ENCODE data around the gene ARL4C. TPM values are rescaled to one million over a fixed set of nuclear protein-coding genes. Genes with fewer than 3 reads are reported as not detected.
A peak's percentile ranks its signal among the peaks of the same experiment; 100 is the strongest.

The ARL4C gene
- total and polyA plus RNA-seq, 2 of the 8 experiments (the other 6 are each of a cell fraction or from before 2014, with no cell fraction given): 7.0 to 16.9 TPM

DNA sequence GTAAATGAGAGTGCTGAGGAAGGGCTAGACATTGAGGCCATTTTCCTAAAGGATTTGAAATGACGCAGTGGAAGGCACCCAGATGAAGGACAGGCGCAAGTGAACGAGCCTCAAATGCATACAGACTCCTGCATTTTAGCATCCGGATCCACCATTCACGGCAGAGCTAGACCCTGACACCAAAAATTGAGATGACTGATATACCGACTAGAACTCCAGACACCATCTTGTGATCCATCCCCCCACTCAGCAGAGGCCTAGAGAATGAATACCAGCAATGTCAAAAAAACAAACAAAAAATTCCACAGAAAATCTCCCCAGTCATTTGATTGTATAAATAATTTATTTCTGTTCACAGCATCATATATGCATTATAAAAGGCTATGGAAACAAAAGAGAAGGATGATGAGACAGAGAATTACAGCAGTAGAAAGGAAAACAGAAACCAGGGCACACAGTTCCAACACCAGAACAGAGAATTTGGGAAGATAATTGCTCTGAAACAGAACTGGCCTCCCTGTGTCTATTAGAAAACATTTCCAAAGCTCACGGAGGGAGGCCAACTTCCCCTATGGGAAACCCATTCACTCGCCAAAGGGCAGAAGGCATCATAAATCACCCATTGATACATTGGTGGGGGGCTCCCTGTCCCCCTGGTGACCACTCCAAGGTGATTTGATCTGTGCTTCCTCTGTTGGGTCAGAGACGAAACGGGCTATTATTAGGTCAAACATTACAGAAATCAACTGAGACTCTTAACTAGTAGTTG lies 4.0 kb downstream of the ARL4C start:
- no peaks in the 10 kb centered on the region for H3K36me3 ChIP-seq (ENCODE audit: control insufficient read depth in 2 of 4, insufficient read depth in 4 of 4, low read length in 3 of 4)
- FAIRE-seq: no peak
- H4K8ac ChIP-seq (ENCODE audit: extremely low read depth, insufficient read depth, low read length): no peak overlapping the region
- peaks cover 3% of the 10 kb centered on the region for H3K79me1 ChIP-seq (ENCODE audit: low read depth, low read length)
- peaks cover 6 to 15% of the 10 kb centered on the region in 2 experiments for H4K20me1 ChIP-seq (replicated peaks in 1 of 2; ENCODE audit: control insufficient read depth in 1 of 2, insufficient read depth in 2 of 2, low read length in 2 of 2)
- H2BK120ac ChIP-seq (replicated peaks; ENCODE audit: low read depth, low read length): no peak overlapping the region
- ChIA-PET POLR2A (ENCODE audit: partially characterized antibody) (no interaction called here), CTCF (ENCODE audit: partially characterized antibody) (interaction anchor here (0.7 to 1.3 kb wide), 4 partner anchors 41 to 1043 kb away, joined by 3 to 5 read pairs (median 4); no protein-coding TSS in a partner anchor)
- peak overlapping the region; percentile 93 to 95 for H3K4me2 ChIP-seq (ENCODE audit: insufficient read depth in 1 of 2, low read depth in 2 of 2, low read length in 2 of 2)
- H2BK20ac ChIP-seq (ENCODE audit: low read length): no peak overlapping the region
- H2AK5ac ChIP-seq (ENCODE audit: low read depth, low read length): no peak overlapping the region
- no peak overlapping the region for H4K5ac ChIP-seq (ENCODE audit: insufficient read length, low read depth, low read length)
- peaks cover 22% of the 10 kb centered on the region for H3K23me2 ChIP-seq (ENCODE audit: low read depth, low read length)
- peaks cover 0 to 3% (median 0%) of the 10 kb centered on the region in 4 experiments; a peak in 2 of 7 replicates for H3K27me3 ChIP-seq (replicated peaks in 1 of 4; ENCODE audit: control insufficient read depth in 3 of 4, extremely low read depth in 1 of 4, insufficient read depth in 3 of 4, low read length in 3 of 4)
- WGBS, 2 experiments (ENCODE audit: extremely low coverage in 1 of 2, insufficient coverage in 1 of 2, insufficient read length in 1 of 2, insufficient replicate concordance in 2 of 2, low coverage in 1 of 2, low lambda C conversion rate in 2 of 2, missing lambda C conversion rate in 1 of 2): 75% methylated on average over 10 of the region's 10 CpGs; no CpG with 5 or more reads in 1 of the 2 experiments
- no peak overlapping the region for H2BK5ac ChIP-seq (ENCODE audit: low read depth, low read length)
- no peak overlapping the region for H4K91ac ChIP-seq (replicated peaks; ENCODE audit: insufficient read length, low read length)
- no peak for DNase-seq (ENCODE audit: low read depth in 1 of 2, low spot score in 2 of 2)
- H3K14ac ChIP-seq (ENCODE audit: insufficient read length): no peak overlapping the region
- no peak overlapping the region for H3K23ac ChIP-seq (ENCODE audit: insufficient read length)
- H3K4me1 ChIP-seq (replicated peaks in 1 of 4; ENCODE audit: control insufficient read depth in 3 of 4, insufficient read depth in 4 of 4, low read length in 3 of 4): peaks cover 0 to 15% (median 7%) of the 10 kb centered on the region in 4 experiments; a peak in 6 of 7 replicates
- no peak overlapping the region for H3K27ac ChIP-seq (ENCODE audit: low read depth, low read length)
- H3K79me2 ChIP-seq (ENCODE audit: control insufficient read depth in 1 of 2, insufficient read depth in 2 of 2, low read length in 2 of 2): peaks cover 0 to 48% of the 10 kb centered on the region in 2 experiments; a peak in 3 of 4 replicates
- H3K56ac ChIP-seq (replicated peaks; ENCODE audit: insufficient read length, low read depth, low read length): no peak overlapping the region
- no peak overlapping the region for H2BK15ac ChIP-seq (ENCODE audit: low read length)
- no peak overlapping the region for H2BK12ac ChIP-seq (ENCODE audit: low read depth, low read length)
- H3K4ac ChIP-seq (replicated peaks; ENCODE audit: insufficient read length, low read depth, low read length): no peak overlapping the region
- H3K4me3 ChIP-seq (ENCODE audit: extremely low read depth in 1 of 4, insufficient read depth in 2 of 4, low read depth in 3 of 4, low read length in 4 of 4): peak overlapping the region in 2 of 4 experiments; percentile 68 to 82; a peak in 3 of 8 replicates
- H3K9ac ChIP-seq (replicated peaks in 1 of 4; ENCODE audit: extremely low read depth in 1 of 4, low read depth in 3 of 4, low read length in 3 of 4): no peak overlapping the region; a peak in 1 of 7 replicates
- H2AFZ ChIP-seq (ENCODE audit: low read length): no peak overlapping the region
- H3K9me3 ChIP-seq (ENCODE audit: insufficient read depth in 2 of 2, low read depth in 1 of 2, low read length in 1 of 2): no peaks in the 10 kb centered on the region
- H3K18ac ChIP-seq (ENCODE audit: extremely low read depth, low read length): no peak overlapping the region
- TF ChIP-seq EP300 (IDR thresholded peaks at IDR 0.05; ENCODE audit: borderline replicate concordance in 1 of 2, low read depth in 2 of 2, low read length in 2 of 2) (no peak), BACH1 (IDR thresholded peaks at IDR 0.05; ENCODE audit: low read length) (no peak), KDM4A (IDR thresholded peaks at IDR 0.05; ENCODE audit: low read depth, low read length, severe bottlenecking) (no peak), HDAC2 (IDR thresholded peaks at IDR 0.05; ENCODE audit: borderline replicate concordance in 1 of 2, low read depth in 2 of 2, low read length in 2 of 2) (no peak), TAF7 (optimal IDR thresholded peaks at IDR 0.05; ENCODE audit: borderline replicate concordance, low read depth, low read length) (no peak), MAFK (IDR thresholded peaks at IDR 0.05; ENCODE audit: low read depth, low read length) (no peak), SRF (IDR thresholded peaks at IDR 0.05; ENCODE audit: low read depth, low read length) (no peak)
- TF ChIP-seq, protein P1, sequence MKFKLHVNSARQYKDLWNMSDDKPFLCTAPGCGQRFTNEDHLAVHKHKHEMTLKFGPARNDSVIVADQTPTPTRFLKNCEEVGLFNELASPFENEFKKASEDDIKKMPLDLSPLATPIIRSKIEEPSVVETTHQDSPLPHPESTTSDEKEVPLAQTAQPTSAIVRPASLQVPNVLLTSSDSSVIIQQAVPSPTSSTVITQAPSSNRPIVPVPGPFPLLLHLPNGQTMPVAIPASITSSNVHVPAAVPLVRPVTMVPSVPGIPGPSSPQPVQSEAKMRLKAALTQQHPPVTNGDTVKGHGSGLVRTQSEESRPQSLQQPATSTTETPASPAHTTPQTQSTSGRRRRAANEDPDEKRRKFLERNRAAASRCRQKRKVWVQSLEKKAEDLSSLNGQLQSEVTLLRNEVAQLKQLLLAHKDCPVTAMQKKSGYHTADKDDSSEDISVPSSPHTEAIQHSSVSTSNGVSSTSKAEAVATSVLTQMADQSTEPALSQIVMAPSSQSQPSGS (IDR thresholded peaks at IDR 0.05; ENCODE audit: low read length): no peak
- TF ChIP-seq, protein P2, sequence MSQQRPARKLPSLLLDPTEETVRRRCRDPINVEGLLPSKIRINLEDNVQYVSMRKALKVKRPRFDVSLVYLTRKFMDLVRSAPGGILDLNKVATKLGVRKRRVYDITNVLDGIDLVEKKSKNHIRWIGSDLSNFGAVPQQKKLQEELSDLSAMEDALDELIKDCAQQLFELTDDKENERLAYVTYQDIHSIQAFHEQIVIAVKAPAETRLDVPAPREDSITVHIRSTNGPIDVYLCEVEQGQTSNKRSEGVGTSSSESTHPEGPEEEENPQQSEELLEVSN (IDR thresholded peaks at IDR 0.05): no peak
